Measurements from ENCODE around the gene NOTCH4.
A peak's percentile ranks its signal among the peaks of the same experiment; 100 is the strongest.
"Not testable (repeated sequence)": the region's sequence is repeated elsewhere in the genome, so short reads cannot be mapped to it uniquely, and the experiment has no call there.

NOTCH4 gene

GRCh38 chr6:32193096-32193495 lies 30.8 kb downstream of the NOTCH4 start:
- DNase-seq (ENCODE audit: low spot score) = not testable (repeated sequence)

- no peak for DNase-seq (ENCODE audit: low spot score)
Observed at GRCh38 chr6:32192608-32193039, 31.2 kb downstream of the NOTCH4 start, which contains the start of gene GPSM3. GPSM3 (minus strand) TSS chr6:32192643; CDS start chr6:32192513, 130 bp downstream.

- no peak for DNase-seq (ENCODE audit: low spot score)
Observed at GRCh38 chr6:32191696-32192607, 31.9 kb downstream of the NOTCH4 start.

GRCh38 chr6:32190911-32191677 lies 32.8 kb downstream of the NOTCH4 start:
- DNase-seq (ENCODE audit: low spot score) = no peak

- peak; percentile 83 for DNase-seq (ENCODE audit: low spot score)
Observed at GRCh38 chr6:32190054-32190851, 33.6 kb downstream of the NOTCH4 start, which contains the start of gene PBX2. PBX2 (minus strand) TSS chr6:32190202; CDS start chr6:32189915, 287 bp downstream.

GRCh38 chr6:32189742-32190053 lies 34.2 kb downstream of the NOTCH4 start:
- DNase-seq (ENCODE audit: low spot score) = no peak

GRCh38 chr6:32189069-32189741 lies 34.7 kb downstream of the NOTCH4 start:
- no peak for DNase-seq (ENCODE audit: low spot score)

- no peak for DNase-seq (ENCODE audit: low spot score)
Observed at GRCh38 chr6:32188381-32189068, 35.3 kb downstream of the NOTCH4 start.

GRCh38 chr6:32187725-32188380 lies 36.0 kb downstream of the NOTCH4 start:
- DNase-seq (ENCODE audit: low spot score) = not testable (repeated sequence)

- DNase-seq (ENCODE audit: low spot score) = no peak
Observed at GRCh38 chr6:32187009-32187709, 36.7 kb downstream of the NOTCH4 start.

- DNase-seq (ENCODE audit: low spot score) = not testable (repeated sequence)
Observed at GRCh38 chr6:32186151-32186840, 37.6 kb downstream of the NOTCH4 start.

- peak; percentile 93 for DNase-seq (ENCODE audit: low spot score)
Observed at GRCh38 chr6:32185681-32186131, 38.2 kb downstream of the NOTCH4 start.

GRCh38 chr6:32184084-32184640 lies 39.7 kb downstream of the NOTCH4 start, which contains the start of gene AGER:
AGER (minus strand) TSS chr6:32184253; CDS start chr6:32184222, 31 bp downstream.
- no peak for DNase-seq (ENCODE audit: low spot score)

GRCh38 chr6:32183483-32184083 lies 40.3 kb downstream of the NOTCH4 start:
- no peak for DNase-seq (ENCODE audit: low spot score)

GRCh38 chr6:32183030-32183429 lies 40.8 kb downstream of the NOTCH4 start:
- DNase-seq (ENCODE audit: low spot score) = no peak

- no peak for DNase-seq (ENCODE audit: low spot score)
Observed at GRCh38 chr6:32182555-32182981, 41.3 kb downstream of the NOTCH4 start.

- peak; percentile 75 for DNase-seq (ENCODE audit: low spot score)
Observed at GRCh38 chr6:32181915-32182529, 41.8 kb downstream of the NOTCH4 start.

Data from hematopoietic multipotent progenitor cell treated with erythropoietin and hydrocortisone succinate and interleukin-3 and kit ligand, for 15 days (in vitro differentiated cells).